GM19467 (cell line): Measurements from ENCODE around the gene TMSB15A.
A peak's percentile ranks its signal among the peaks of the same experiment; 100 is the strongest.
"Not testable (repeated sequence)": the region's sequence is repeated elsewhere in the genome, so short reads cannot be mapped to it uniquely, and the experiment has no call there.

Experiments
- ATAC-seq: cut with Tn5 transposase; IDR thresholded peaks from one replicate; pipeline ENCODE4 v1.9.1; 2021; ENCODE audit warnings: mild to moderate bottlenecking, moderate library complexity; ENCODE audit not compliant: unreplicated experiment

Gene TMSB15A

GRCh38 chrX:102515975-102516941 is at the start of gene TMSB15A:
TMSB15A (minus strand) TSS chrX:102516739.
- ATAC-seq: peak; percentile 75

- no peak for ATAC-seq
These were observed 44.0 kb upstream of the TMSB15A start for GRCh38 chrX:102560423-102561068.

- no peak for ATAC-seq
These were observed 42.1 kb upstream of the TMSB15A start for GRCh38 chrX:102558607-102559006.

GRCh38 chrX:102548231-102548630 is 31.7 kb upstream of the TMSB15A start:
- ATAC-seq: no peak

- no peak for ATAC-seq
These were observed 30.4 kb upstream of the TMSB15A start for GRCh38 chrX:102546828-102547493.

- ATAC-seq: not testable (repeated sequence)
These were observed 29.6 kb upstream of the TMSB15A start for GRCh38 chrX:102546175-102546574.

GRCh38 chrX:102535958-102536357 is 19.4 kb upstream of the TMSB15A start:
- no peak for ATAC-seq

- no peak for ATAC-seq
These were observed 787 bp upstream of the TMSB15A start for GRCh38 chrX:102517326-102517725.

- ATAC-seq: no peak
These were observed 2.0 kb downstream of the TMSB15A start for GRCh38 chrX:102514536-102514935.

GRCh38 chrX:102498732-102499131 is 17.8 kb downstream of the TMSB15A start:
- no peak for ATAC-seq

- no peak for ATAC-seq
These were observed 24.8 kb downstream of the TMSB15A start for GRCh38 chrX:102491766-102492165.

- not testable (repeated sequence) for ATAC-seq
These were observed 37.8 kb downstream of the TMSB15A start for GRCh38 chrX:102478765-102479164.

GRCh38 chrX:102471762-102472220 is 44.7 kb downstream of the TMSB15A start, which contains the start of gene TCP11X2:
TCP11X2 (minus strand) TSS chrX:102471812.
- ATAC-seq: not testable (repeated sequence)

GRCh38 chrX:102470215-102470614 is 46.3 kb downstream of the TMSB15A start:
- ATAC-seq: not testable (repeated sequence)
